Kidney (tissue), 14 donors: ENCODE measurements around the gene ZDHHC14. TPM values are rescaled to one million over a fixed set of nuclear protein-coding genes. Genes with fewer than 3 reads are reported as not detected.
"Not testable (repeated sequence)": the region's sequence is repeated elsewhere in the genome, so short reads cannot be mapped to it uniquely, and the experiment has no call there.

Source experiments
- DNase-seq, 5 donors: peaks; one replicate each; pipeline ENCODE4 v3.0.0-alpha.2; 2013 to 2020
- FAIRE-seq: peaks from 2 replicates; lab custom pipeline; 2012; peaks lifted over from hg19 to GRCh38; lab: Jason Lieb, UNC
- H3K27ac ChIP-seq, 2 donors: one replicate each; pipeline ENCODE4 v1.7.0; 2013; ENCODE audit warnings: low read depth in 2 of 2, low read length in 2 of 2, inconsistent platforms in 1 of 2
- H3K27me3 ChIP-seq: one replicate; pipeline ENCODE4 v1.7.1; 2013; ENCODE audit warnings: low read length, inconsistent platforms; ENCODE audit not compliant: control insufficient read depth, insufficient read depth
- H3K36me3 ChIP-seq, 3 donors: one replicate each; pipeline versions ENCODE4 v1.7.0 to v1.7.1; 2013; ENCODE audit warnings: low read length in 3 of 3, control low read depth in 1 of 3, inconsistent platforms in 1 of 3; ENCODE audit not compliant: insufficient read depth in 3 of 3, control insufficient read depth in 2 of 3
- H3K4me1 ChIP-seq, 3 donors: one replicate each; pipeline versions ENCODE4 v1.7.0 to v1.7.1; 2013; ENCODE audit warnings: low read length in 3 of 3, inconsistent platforms in 1 of 3, low read depth in 1 of 3; ENCODE audit not compliant: control insufficient read depth in 2 of 3, insufficient read depth in 2 of 3
- H3K4me3 ChIP-seq, 3 donors: one replicate each; pipeline versions ENCODE4 v1.7.0 to v1.8.1; 2013; ENCODE audit warnings: low read length in 3 of 3, control low read depth in 1 of 3, inconsistent platforms in 1 of 3
- H3K9ac ChIP-seq, 3 donors: one replicate each; pipeline versions ENCODE4 v1.7.0 to v1.7.1; 2013; ENCODE audit warnings: low read length in 3 of 3, control low read depth in 1 of 3, inconsistent platforms in 1 of 3
- H3K9me3 ChIP-seq, 3 donors: one replicate each; pipeline versions ENCODE4 v1.7.0 to v1.7.1; 2013; ENCODE audit warnings: low read length in 3 of 3, control low read depth in 1 of 3, inconsistent platforms in 1 of 3; ENCODE audit not compliant: control insufficient read depth in 2 of 3, insufficient read depth in 1 of 3
- intact Hi-C: fragments of 100-400 bp; cut with DNase I; formaldehyde crosslinking; loops from one replicate; pipeline ENCODE4 v1.11.1; 2022
- polyA plus RNA-seq: library from polyadenylated mRNA; stranded (reverse); fragments of 350-450 nt; fragmentation: Illumina TruSeq; extraction: RNeasy Lipid Tissue Mini Kit (QIAGEN cat#74804); gene quantifications from one replicate; pipeline ENCODE4 v1.2.3, GENCODE V29; 2014; ENCODE audit warnings: low read depth, low replicate concordance; ENCODE audit not compliant: insufficient read depth
- total RNA-seq: library from RNA; stranded (reverse); fragmentation: NEBNext Ultra II Directional; extraction: Animal tissue kit (Norgen Biotek cat#: 25700); gene quantifications from one replicate; pipeline ENCODE4 v1.2.1, GENCODE V29; 2021
- TF ChIP-seq, protein P1 (sequence below): IDR thresholded peaks from 3 replicates; pipeline ENCODE4 v1.5.1; 2012; ENCODE audit warnings: mild to moderate bottlenecking, moderate library complexity, borderline replicate concordance; ENCODE audit not compliant: insufficient read depth; ENCODE audit errors: extremely low read depth
- donor health status: control.
- donor health status: control.
- donor health status: control.
- donor health status: control.
- donor health status: control.
- donor health status: DM: yes; HTN: yes; CAD: no.
- donor health status: Normal renal cell carcinoma (clear cell type).

ZDHHC14 gene
- total and polyA plus RNA-seq, 2 donors from 2014 or later, result 13.5 to 26.7 TPM

- Histone ChIP-seq H3K9ac (no peak overlapping the region), H3K27ac (no peak overlapping the region), H3K36me3 (no peaks in the 10 kb centered on the region), H3K4me3 (no peak overlapping the region), H3K27me3 (no peaks in the 10 kb centered on the region), H3K4me1 (peaks cover 0 to 16% (median 14%) of the 10 kb centered on the region in 3 donors), H3K9me3 (no peaks in the 10 kb centered on the region)
- FAIRE-seq (no peak), DNase-seq (no peak)
- intact Hi-C loops, result no loop called here
- TF ChIP-seq, protein P1, sequence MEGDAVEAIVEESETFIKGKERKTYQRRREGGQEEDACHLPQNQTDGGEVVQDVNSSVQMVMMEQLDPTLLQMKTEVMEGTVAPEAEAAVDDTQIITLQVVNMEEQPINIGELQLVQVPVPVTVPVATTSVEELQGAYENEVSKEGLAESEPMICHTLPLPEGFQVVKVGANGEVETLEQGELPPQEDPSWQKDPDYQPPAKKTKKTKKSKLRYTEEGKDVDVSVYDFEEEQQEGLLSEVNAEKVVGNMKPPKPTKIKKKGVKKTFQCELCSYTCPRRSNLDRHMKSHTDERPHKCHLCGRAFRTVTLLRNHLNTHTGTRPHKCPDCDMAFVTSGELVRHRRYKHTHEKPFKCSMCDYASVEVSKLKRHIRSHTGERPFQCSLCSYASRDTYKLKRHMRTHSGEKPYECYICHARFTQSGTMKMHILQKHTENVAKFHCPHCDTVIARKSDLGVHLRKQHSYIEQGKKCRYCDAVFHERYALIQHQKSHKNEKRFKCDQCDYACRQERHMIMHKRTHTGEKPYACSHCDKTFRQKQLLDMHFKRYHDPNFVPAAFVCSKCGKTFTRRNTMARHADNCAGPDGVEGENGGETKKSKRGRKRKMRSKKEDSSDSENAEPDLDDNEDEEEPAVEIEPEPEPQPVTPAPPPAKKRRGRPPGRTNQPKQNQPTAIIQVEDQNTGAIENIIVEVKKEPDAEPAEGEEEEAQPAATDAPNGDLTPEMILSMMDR, result no peak
Measured at GRCh38 chr6:157462956-157463742, 82.2 kb downstream of the ZDHHC14 start.

- H3K9me3 ChIP-seq, FAIRE-seq, DNase-seq, H3K9ac ChIP-seq, intact Hi-C loops, H3K36me3 ChIP-seq, H3K27ac ChIP-seq, H3K4me3 ChIP-seq, H3K27me3 ChIP-seq: not testable (repeated sequence)
- peaks cover 0 to 16% (median 14%) of the 10 kb centered on the region in 3 donors for H3K4me1 ChIP-seq
Measured at GRCh38 chr6:157463743-157464135, 82.7 kb downstream of the ZDHHC14 start.

DNA sequence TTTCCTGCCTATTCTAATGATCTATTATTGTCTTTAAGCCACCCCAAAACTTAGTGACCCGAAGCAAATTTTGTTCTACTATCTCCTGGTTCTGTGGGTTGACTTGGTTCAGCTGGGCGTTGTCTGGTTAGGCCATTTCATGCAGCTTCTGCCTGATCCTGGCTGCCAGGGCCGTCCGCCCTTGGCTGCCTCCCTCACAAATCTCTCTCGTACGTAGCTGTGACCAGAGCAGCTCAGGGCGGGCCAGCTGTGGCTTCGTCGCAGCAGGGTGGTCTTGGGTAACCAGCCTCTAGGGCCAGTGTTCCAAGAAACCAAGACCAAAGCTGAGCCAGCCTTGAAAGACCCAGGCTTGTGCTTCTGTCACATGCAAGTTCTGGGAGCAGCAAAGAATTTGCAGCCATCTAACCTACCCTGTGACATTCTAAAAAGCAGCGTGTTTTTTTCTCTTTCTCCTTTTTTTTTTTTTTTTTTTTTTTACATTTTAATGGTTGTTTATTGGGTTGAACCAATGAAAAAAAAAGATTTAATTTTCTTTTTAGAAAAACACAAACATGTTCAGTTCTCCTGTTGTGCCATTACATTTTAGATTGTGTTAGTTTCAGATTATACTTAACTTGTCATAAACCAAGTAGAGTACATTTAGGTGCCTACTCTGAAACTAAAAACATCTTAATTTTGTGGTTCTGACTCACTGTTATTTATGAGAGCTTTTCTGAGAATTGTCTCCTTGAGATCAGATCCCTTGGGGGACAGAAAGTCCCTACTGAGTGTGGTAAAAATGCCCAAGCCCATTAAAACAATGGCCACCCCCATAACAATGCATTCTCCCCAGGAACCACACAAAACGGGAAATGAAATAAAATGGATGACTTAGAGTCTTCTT, 83.9 kb downstream of the ZDHHC14 start:
- Histone ChIP-seq H3K27ac (peak overlapping the region in 1 of 2 donors; percentile 65), H3K27me3 (no peaks in the 10 kb centered on the region), H3K9ac (no peak overlapping the region), H3K4me1 (peaks cover 0 to 16% (median 14%) of the 10 kb centered on the region in 3 donors), H3K36me3 (no peaks in the 10 kb centered on the region), H3K9me3 (no peaks in the 10 kb centered on the region), H3K4me3 (no peak overlapping the region)
- DNase-seq, result peak in 2 of 5 donors; percentile 16 to 40
- TF ChIP-seq, protein P1, result no peak
- intact Hi-C loops, result no loop called here
- no peak for FAIRE-seq

DNA sequence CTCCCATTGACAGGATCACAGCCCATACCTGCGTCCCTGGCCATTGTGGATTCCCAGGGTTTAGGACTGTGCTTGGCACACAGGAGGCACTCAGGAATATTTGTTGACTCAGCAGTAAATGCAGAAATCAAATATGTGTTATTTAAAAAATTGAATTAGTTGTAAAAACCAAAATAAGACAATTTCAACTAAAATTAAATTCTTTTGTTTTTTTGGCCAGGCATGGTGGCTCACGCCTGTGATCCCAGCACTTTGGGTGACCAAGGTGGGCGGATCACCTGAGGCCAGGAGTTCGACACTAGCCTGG, 85.3 kb downstream of the ZDHHC14 start:
- Histone ChIP-seq H3K9ac (no peak overlapping the region), H3K27me3 (no peaks in the 10 kb centered on the region), H3K36me3 (no peaks in the 10 kb centered on the region), H3K27ac (no peak overlapping the region), H3K9me3 (no peaks in the 10 kb centered on the region), H3K4me1 (peaks cover 0 to 14% (median 6%) of the 10 kb centered on the region in 3 donors), H3K4me3 (no peak overlapping the region)
- TF ChIP-seq, protein P1, result no peak
- DNase-seq (no peak), FAIRE-seq (no peak)
- intact Hi-C loops, result no loop called here

GRCh38 chr6:157467339-157467738, 86.3 kb downstream of the ZDHHC14 start:
- FAIRE-seq, H3K4me1 ChIP-seq: not testable (repeated sequence)

More at GRCh38 chr6:157467339-157467738, 86.3 kb downstream of the ZDHHC14 start:
- H3K27me3 ChIP-seq, H3K9ac ChIP-seq, H3K4me3 ChIP-seq, H3K36me3 ChIP-seq, H3K9me3 ChIP-seq, DNase-seq, intact Hi-C loops, H3K27ac ChIP-seq: not testable (repeated sequence)
